Measurements from ENCODE around the gene CTBP1.

CTBP1 gene

DNA sequence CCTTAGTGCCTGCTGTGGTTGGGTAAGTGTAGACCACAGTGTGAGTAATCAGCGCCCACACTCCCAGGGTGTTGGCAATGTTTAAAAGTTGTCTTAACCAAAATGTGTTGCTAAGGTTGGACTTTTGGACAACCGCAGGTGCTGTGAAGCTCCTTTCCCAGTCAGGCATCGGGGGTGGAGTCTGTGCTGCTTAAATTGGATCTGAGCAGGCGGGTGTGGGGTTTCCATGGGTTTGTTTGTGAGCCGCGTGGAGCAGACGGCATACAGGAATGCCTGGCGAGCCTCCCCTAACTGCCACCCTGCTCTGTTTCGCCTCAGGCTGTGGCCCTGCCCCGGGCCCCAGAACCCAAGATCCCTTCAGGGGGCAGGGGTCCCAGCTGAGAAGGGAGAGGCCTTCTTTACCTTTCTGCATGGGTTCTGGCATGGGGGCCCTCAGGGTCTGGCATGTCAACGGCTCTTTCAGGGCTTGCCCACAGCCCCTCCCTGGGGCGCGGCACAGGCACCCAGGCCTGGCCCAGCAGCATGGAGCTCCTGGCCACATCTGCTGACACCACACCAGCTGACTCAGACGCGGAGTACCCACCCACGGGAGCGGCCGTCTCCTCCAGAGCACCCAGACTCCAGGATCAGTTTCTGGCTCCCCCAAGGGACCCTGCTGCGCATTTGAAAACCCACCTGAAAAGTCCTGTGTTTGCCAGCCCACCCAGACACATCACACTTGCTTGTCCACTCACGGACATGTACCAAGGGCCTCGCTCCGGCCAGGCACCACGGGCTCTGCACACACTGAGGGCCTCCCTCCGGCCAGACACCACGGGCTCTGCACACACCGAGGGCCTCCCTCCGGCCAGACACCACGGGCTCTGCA lies 71.4 kb downstream of the CTBP1 start:
- no peak for DNase-seq

DNA sequence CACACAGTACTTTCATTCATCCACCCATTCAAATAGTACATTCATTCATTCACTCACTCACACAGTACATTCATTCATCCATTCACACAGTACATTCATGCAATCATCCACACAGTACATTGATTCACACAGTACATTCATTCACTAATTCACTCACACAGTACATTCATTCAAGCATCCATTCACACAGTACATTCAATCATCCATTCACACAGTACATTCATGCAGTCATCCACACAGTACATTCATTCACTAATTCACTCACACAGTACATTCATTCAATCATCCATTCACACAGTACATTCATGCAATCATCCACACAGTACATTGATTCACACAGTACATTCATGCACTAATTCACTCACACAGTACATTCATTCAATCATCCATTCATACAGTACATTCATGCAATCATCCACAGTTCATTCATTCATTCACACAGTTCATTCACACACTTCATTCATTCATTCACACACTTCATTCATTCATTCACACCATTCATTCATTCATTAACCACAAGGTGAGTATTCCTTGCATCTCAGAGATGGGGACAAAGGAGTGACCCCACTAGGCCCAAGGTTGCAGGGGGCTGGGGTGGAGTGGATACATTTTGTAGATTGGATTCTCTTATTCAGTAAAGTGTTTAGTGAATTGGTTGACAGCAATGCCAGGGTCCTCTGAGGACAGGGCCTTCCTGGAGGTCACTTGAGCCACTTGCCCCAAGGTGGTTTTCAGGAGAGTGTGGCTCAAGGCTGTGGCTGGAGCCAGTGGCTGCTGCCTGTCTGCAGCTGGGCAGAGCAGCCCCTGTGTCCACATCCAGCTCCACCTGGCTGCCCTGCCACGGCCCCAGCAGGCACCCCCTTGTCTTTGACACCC lies 72.3 kb downstream of the CTBP1 start:
- no peak for DNase-seq

DNA sequence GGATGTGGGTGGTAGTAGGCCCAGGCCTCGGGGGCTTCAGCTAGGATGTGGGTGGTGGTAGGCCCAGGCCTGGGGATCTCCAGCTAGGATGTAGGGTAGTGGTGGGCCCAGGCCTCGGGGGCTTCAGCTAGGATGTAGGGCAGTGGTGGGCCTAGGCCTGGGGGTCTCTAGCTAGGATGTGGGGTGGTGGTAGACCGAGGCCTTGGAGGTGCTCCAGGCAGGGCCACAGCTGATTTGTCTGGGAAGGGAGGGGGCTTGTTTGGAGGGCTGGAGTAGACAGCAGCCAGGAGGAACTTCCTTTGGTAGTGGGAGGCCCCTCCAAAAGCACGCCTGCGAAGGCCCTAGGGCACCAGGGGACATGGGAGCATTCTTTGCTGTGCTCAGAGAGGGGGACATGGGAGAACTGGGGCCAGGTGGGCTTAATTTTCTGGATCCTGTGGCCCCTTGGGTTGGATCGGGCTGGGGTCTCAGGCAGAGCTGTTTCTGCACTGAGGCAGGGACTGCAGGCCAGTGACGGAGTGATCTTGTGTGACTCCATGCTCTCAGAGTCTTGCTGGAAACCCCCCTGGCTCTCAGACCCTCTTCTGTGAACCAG lies 73.2 kb downstream of the CTBP1 start:
- no peak for DNase-seq

DNA sequence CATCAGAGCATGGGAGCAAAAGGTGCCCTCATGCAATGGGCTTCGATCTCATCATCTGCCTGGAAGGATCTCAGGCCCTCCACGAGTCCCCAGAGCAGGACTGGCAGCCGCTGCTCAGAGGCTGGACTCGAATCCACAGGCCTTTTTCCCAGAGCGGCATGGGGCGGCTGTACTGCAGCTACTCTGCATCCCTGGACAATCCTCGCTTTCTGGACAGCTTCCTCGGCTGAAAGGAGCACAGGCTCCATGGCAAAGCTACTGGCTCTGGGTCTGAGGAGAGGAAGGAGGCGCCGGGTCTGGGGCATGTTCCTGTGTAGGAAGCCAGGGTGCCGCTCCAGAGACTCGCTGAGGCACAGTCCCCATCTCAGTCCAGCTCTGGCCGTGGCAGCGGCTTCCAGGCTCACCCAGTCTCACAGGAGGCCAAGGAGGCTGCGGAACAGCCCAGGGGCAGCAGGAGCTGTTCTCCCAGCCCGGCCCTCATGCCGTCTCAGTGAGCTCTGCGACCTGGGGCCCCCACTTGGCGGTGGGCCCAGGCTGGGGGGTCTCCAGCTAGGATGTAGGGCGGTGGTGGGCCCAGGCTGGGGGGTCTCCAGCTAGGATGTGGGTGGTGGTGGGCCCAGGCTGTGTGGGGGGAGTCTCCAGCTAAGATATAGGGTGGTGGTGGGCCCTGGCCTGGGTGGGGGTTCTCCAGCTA lies 73.8 kb downstream of the CTBP1 start:
- no peak for DNase-seq

DNA sequence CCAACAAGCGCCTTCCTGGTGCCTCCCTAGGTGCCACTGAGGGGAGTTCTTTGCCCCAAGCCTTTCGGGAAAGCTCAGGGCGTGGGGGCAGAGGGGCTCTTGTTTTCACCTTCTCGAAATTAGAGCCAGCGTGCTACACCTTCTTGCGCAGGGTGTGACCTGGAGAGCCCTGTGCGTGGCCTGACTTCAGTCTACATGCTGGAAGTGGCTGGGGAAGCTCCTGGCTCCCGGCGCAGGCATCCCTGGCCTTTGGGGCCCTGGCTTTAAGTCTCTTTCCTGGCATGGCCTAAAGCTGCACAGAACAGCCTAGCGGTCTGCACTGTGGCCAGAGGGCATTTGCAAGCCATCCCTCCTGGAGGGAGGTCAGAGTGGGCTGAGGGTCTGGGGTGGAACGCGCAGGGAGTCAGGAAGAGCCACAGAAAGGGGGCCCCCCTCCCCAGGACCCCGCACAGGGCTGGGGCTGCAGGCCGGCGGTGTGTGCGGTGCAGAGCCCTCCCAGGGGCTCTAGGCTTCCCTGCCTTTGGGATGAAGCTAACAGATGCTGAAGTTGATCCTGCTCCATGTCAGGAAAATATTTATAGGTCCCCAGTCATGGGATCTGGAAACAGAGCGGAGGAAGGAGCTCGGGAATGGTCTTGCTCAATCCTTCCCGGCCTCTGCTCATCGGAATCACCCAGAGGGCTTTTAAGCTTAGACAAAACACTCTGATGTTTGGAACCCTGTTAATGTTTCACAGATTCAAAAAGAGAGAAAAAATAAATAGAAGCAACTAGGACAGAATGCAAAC lies 75.8 kb downstream of the CTBP1 start:
- peak; percentile 55 for DNase-seq

DNA sequence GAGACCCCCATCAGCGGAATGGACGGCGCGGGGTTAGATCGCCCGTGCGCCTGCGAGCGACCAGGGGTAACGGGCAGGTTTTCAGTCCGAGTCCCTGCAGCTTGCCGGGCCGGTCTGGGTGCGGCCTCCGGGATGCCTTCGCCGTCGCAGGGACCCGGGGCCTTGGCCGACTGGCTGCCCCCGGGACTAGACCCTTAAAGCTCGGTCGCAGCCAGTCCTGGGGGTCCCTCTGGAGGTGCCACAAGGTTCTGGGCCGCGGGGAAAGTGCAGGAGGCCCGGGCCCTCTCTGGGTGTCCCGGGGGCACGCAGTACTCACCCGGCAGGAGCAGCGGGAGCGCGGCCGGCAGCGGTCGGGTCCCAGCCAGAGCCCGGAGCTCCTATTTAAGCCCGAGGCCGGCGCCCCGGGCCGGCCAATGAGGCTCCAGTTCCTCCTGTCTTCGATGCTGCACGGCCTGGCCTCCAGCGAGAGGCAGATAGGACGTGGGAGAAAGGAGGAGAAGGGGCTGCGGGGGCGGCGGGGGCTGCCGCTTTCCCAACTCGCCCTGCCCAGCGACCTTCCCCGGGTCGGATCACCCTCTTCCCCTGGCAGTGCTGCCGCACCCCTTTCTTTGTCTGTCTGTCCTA lies 76.6 kb downstream of the CTBP1 start, which contains the start of gene SPON2:
Gene SPON2 (minus strand): TSS at position 356 of the 624 bp plus-strand sequence.
- DNase-seq = peak; percentile 67

DNA sequence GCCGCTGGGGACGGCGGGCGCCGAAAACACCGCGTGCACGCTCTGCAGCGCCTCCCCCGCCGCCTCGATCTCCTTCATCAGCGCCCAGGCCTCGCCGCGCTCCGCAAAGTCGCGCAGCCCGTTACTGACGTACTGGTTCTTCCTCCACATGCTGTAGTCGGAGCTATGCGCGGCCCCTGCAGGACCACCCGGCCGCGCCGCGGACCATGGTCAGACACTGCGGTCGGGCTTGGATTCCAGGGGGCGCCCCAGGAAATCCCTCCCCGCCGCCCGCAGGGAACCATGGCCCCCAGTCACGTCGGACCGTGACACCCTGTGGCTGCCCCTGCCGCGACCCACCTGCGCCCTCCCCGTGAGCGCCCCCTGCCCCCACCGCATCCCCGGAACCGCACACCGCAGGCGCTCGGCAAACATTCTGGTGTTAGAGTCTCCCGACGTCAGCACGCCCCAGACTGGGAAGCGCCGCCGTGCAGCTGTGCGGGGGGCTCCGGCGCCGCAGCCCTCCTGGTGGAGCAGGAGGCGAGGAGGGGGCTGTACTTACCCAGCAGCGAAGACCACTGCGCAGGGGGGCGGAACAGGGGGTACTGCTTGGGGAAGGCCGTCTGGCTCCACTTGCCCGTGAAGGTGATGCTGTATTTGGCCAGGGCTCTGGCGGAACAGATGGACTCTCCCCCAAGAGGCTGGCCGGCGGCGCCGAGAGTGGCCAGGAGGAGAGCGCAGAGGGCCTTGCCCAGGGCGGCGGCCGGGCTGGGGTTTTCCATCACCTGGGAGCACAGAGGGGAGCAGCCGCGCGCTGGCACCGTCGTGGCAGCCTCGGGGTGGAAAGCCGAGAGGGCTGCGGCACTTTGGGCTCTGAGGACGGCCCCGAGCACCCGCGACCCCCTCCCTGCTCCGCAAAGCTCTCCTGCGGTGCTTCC lies 77.4 kb downstream of the CTBP1 start:
- peak; percentile 61 for DNase-seq

DNA sequence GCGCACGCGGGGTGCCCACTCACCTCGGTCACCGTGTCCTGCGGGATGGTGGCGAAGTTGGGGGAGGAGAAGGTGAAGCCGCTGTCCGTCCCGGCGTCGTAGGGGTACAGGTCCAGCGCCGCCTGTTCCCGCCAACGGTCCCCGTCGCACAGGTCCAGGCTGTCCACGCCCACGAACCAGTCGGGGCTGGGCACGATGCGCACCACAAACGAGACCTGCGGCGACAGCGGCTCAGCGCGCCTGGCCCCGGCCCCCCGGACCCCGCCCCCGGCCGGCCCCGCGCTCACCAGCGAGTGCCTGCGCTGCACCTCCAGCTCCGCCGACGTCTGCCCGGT lies 78.0 kb downstream of the CTBP1 start:
- no peak for DNase-seq

DNA sequence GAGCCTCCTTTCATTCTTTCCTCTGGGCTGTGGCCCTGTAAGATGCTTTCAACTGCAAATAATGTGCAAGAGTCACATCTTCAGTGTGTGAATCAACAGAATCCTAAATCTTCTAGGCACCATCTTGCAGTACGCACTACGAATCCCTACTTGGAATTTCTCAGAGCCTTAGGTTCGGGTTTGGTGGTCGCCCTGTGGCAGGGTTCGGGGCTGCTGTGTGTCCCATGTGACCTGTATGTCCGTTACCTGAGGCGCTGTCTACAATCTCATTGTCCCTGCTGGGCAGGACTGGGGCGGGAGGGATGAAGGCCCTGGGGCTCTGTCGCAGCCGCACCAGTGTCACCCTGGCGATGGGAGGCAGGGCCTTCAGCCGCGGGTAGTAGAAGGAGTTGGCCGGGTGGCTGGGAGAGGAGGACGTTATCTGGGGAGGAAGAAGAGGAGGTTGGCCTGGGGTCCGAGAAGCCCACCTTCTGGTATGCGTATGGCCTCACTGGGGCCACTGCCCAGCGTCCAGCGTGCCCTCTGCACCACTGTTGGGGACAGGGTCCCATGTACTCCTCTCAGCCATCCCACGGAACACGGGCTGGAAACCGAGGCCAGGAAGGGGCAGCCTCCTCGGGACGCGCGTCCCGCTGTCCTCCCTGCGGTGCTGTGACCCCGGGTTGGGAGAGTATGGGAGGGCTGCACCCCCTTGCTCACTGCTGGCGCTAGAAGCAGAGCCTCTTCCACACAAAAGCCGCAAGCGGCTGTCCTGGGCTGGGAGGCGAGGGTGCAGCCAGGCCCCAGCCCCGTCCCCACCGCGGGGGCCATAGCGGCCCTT lies 78.6 kb downstream of the CTBP1 start:
- DNase-seq = no peak

DNA sequence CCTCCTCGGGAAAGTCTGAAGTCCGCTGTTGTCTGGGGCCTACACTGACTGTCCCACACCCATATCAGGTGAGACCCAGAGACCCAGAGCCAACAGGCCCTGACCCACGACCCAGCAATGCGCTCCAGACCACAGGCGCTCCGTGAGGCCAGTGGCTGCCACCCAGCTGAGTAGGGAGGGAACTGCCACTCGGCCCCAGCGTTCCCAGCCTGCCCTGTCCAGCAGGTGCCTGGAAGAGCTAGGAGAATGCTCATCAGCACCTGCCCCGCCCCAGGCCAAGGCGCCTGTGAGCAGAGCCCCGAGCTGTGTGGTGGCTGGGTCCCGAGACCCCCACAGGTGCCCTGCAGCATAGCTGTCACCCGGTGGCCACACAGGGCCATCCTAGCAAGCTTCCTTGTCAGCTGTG lies 79.2 kb downstream of the CTBP1 start:
- no peak for DNase-seq

DNA sequence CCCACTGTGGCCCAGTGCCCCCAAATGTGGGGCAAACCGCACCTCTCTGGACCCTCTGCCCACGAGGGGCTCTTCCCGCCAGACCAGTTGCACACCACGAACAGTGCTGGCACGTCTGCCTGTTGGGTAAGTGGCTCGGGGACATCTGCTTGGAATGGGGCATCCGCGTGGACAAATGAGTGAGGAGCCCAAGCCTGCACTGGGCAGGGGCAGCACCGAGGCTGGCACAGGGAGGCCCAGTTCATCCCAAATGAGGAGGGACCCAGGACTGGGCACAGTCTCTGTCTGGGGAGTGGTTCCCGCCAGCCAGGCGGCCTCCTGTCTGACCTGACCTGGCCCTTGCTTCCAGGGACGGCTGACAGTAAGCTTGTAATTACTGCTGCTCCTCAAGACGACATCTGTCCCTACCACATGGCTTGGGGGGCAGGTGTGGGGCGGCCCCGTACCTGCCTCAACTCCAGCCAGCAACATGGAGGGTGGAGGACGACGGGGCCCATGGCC lies 79.7 kb downstream of the CTBP1 start:
- DNase-seq = no peak

DNA sequence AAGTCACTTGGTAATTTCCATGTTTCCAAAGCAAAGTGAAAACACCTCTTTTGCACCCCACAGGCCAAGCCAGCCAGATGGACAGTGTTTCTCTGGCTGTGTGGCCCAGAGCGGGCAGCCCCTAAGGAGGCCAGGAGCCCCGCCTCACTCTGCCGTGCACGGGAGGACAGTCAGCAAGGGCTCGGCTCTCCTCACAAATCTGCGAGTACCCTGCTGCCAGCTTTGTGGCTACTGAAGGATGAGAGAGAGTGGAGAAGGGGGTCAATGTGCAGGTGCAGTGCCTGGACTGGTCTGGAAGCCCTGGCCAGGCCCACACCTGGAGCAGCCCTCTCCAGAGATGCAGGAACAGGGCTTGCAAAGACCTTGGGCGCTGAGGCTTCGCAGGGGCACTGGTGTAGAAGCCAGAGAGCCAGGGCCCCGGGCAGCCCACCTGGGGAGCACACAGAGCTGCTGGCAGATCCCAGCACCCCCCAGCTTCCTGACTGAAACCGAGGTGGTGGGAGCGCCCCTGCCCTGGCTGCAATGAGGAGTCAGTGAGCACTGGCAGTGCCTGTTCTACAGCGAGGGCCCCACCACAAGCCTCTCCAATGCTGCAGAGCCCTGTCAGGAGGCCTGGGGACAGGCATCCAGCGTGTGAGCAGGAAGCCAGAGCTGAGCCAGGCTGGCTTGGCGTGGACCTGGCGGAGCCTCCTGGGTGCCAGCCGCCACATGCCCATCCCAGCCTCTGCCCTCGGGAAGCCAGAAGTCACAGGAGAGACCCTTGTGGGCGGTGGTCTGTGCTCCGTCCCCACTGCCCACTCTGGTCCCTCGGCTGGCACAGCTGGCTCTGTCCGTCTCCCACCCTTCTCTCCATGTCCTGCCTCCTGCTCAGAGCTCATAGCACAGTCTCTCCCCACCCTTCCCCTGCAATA lies 80.5 kb downstream of the CTBP1 start:
- DNase-seq = no peak

DNA sequence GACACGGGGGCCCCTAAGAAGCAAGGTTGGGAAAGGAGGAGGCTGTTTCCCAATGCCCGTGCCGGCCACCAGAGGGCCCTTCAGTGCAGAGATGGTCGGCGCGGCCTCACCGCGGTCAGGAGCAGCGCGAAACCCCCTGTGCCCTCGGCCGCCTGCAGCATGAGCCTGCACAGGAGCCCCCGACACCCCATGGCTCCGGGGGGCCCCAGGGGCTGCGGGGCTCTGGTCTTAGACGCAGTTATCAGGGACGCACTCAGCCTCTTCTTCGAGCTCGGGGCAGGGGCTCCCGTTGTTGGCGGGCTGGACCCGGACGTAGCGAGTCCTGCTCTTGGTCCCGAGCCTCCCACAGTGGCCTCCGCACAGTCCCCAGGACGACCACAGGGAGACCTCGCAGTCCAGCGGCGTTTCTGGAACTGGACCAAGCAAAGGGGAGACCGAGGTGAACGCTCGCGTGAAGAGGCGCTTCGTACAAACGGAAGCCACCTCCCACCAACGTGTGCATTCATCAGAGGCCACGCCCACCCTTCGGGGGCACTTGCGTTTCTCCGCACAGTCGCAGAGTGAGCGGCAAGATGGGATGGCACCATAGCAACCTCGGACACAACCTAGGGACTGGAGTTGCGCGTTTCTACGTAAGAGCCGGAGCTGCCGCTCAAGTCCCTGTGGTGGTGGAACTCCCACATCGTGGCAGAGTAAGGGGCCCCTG lies 81.5 kb downstream of the CTBP1 start:
- peak; percentile 87 for DNase-seq

DNA sequence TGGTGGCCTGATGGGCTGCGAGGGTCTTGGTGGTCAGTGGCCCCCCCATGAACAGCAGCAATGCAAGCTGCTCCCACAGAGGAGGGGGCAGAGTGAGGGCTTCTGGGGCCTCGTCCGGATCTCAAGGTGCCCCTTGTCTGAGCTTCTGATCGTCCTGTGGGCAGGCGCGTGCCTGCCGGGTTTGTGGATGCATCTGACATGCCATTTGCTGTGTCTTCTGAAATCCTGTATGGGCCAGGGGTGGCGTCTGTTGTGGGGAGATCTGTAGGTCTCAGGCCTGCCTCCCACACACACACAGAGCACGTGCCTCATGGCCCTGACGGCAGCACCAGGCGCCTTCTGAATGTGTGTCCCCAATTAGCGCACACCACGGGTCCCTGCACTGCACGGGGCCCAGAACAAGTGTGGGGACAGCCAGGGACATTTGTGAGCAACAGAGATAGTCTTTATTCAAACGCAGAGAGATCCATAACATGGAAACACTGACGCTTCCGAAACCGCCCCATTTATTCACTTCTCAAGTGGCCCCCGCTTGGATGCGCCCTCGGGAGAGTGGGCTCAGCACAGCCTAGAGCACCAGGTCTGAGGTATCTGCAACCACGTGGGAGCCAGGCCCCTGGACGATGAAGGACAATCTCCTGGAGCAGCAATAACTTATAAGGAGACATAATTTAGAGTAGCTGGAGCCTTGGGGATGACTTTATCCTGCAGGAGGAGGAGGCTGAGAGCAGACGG lies 82.3 kb downstream of the CTBP1 start:
- no peak for DNase-seq

DNA sequence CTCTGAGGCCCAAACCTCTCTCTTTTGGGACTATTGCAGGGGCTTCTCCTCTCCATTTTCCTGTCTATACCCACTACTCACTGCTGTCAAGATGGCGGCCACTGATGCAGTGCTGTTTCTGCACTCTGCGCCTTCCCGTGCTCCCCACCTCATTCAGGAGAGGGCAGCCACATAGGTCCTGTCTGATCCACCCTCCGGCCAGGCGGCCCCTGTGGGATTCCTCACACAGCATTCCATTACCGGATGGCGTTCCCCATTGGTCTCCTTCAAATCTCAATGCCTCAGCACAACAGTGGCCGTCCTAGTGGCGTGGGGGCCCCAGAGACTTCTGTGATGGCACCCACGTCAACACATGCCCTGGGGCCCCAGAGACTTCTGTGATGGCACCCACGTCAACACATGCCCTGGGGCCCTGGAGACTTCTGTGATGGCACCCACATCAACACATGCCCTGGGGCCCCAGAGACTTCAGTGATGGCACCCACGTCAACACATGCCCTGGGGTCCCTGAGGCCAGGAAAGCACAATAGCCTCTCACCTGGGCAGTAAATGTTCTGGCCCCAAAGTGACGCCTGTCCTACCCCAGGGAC lies 83.9 kb downstream of the CTBP1 start:
- no peak for DNase-seq

DNA sequence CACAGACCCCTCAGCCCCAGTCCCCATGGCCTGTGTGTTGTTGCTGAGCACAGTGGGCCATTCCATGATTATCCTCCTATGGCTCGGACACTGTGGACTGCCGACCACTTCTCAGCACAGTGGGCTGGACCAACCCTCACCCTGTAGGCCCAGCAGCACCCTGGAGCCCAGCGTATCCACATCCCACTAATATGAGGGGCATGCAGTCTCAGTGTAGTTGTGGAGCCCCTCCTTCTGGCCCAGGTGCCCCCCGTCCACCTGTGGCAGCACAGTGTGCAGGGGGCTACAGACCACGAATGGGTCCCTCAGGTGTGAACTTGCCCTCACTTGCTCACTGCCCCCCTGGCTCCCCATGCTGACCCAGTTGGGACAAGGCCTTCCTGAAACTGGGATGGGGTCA lies 84.5 kb downstream of the CTBP1 start:
- no peak for DNase-seq

All from right kidney (tissue), 1 donor.